Type B pancreatic cell (in vitro differentiated cells): Measurements from ENCODE around the gene LRRN1. TPM values are rescaled to one million over a fixed set of nuclear protein-coding genes. Genes with fewer than 3 reads are reported as not detected.

Experiments used
- DNase-seq: peaks from one replicate; pipeline ENCODE4 v3.0.0; 2021; ENCODE audit warnings: mixed read lengths; ENCODE audit not compliant: unreplicated experiment; ENCODE audit errors: extremely low spot score
- H3K27ac Mint-ChIP-seq: 2 replicates; pipeline ENCODE4 v1.8.0; 2021; ENCODE audit warnings: mild to moderate bottlenecking, mixed read lengths
- H3K27me3 Mint-ChIP-seq: 2 replicates; pipeline ENCODE4 v1.8.0; 2021; ENCODE audit warnings: mixed read lengths
- H3K36me3 Mint-ChIP-seq: 2 replicates; pipeline ENCODE4 v1.8.0; 2021; ENCODE audit warnings: mixed read lengths
- H3K4me1 Mint-ChIP-seq: one replicate; pipeline ENCODE4 v1.8.0; 2021; ENCODE audit warnings: mixed read lengths; ENCODE audit not compliant: unreplicated experiment
- H3K4me3 Mint-ChIP-seq: 2 replicates; pipeline ENCODE4 v1.8.0; 2021; ENCODE audit warnings: mild to moderate bottlenecking, mixed read lengths
- H3K9me3 Mint-ChIP-seq: 2 replicates; pipeline ENCODE4 v1.8.0; 2021; ENCODE audit warnings: mixed read lengths
- CTCF ChIP-seq: fragments of 200-600 bp; sonication (generic); conservative IDR thresholded peaks from 2 replicates; pipeline ENCODE4 v1.5.0; 2021; ENCODE audit warnings: antibody characterized with exemption, mild to moderate bottlenecking
- long read RNA-seq: library from polyadenylated mRNA; unstranded; transcript quantifications from one replicate; pipeline ENCODE4 v2.0.0, GENCODE V29; 2020
- total RNA-seq: library from RNA; stranded (reverse); gene quantifications from 2 replicates; pipeline ENCODE4 v1.2.1, GENCODE V29; 2021; ENCODE audit warnings: low replicate concordance

LRRN1 gene
- 30.7 and 85.2 TPM in 2 replicates for total RNA-seq
- long read RNA-seq, partial matches to known transcripts = 0 of 33 reads
- long read RNA-seq, other reads (novel, unspliced or antisense) = 33 of 33 reads

GRCh38 chr3:3799173-3800079 is at the start of gene LRRN1:
Gene LRRN1 (plus strand): TSS chr3:3799431. CDS start chr3:3844642, 45,211 bp downstream.
- H3K4me1 Mint-ChIP-seq = peaks cover 29% of the 10 kb centered on the region
- DNase-seq = peak; percentile 89
- H3K4me3 Mint-ChIP-seq = peak within 1 kb of the TSS; percentile 93
- H3K9me3 Mint-ChIP-seq = no peaks in the 10 kb centered on the region
- TF ChIP-seq CTCF = no peak
- H3K27ac Mint-ChIP-seq = peak within 1 kb of the TSS; percentile 89
- no peaks in the 10 kb centered on the region for H3K36me3 Mint-ChIP-seq
- H3K27me3 Mint-ChIP-seq = peaks cover 22% of the 10 kb centered on the region

GRCh38 chr3:3753416-3753815 is 45.8 kb upstream of the LRRN1 start:
- Mint-ChIP-seq H3K4me1 (peaks cover 4% of the 10 kb centered on the region), H3K9me3 (peaks cover 5% of the 10 kb centered on the region), H3K27ac (no peak overlapping the region), H3K27me3 (no peaks in the 10 kb centered on the region), H3K36me3 (no peaks in the 10 kb centered on the region), H3K4me3 (no peak overlapping the region)
- no peak for DNase-seq
- no peak for TF ChIP-seq CTCF

GRCh38 chr3:3765661-3766060 is 33.6 kb upstream of the LRRN1 start:
- no peak for DNase-seq
- H3K4me3 Mint-ChIP-seq = no peak overlapping the region
- no peak overlapping the region for H3K27ac Mint-ChIP-seq
- H3K9me3 Mint-ChIP-seq = no peaks in the 10 kb centered on the region
- H3K4me1 Mint-ChIP-seq = peaks cover 7% of the 10 kb centered on the region
- no peaks in the 10 kb centered on the region for H3K27me3 Mint-ChIP-seq
- no peak for TF ChIP-seq CTCF
- H3K36me3 Mint-ChIP-seq = no peaks in the 10 kb centered on the region

GRCh38 chr3:3766140-3766539 is 33.1 kb upstream of the LRRN1 start:
- Mint-ChIP-seq H3K27me3 (no peaks in the 10 kb centered on the region), H3K4me3 (no peak overlapping the region), H3K9me3 (no peaks in the 10 kb centered on the region), H3K27ac (no peak overlapping the region), H3K36me3 (no peaks in the 10 kb centered on the region), H3K4me1 (peaks cover 7% of the 10 kb centered on the region)
- TF ChIP-seq CTCF = no peak
- no peak for DNase-seq

- H3K9me3 Mint-ChIP-seq = no peaks in the 10 kb centered on the region
- TF ChIP-seq CTCF = no peak
- DNase-seq = no peak
- no peak overlapping the region for H3K4me3 Mint-ChIP-seq
- H3K27me3 Mint-ChIP-seq = no peaks in the 10 kb centered on the region
- peaks cover 4% of the 10 kb centered on the region for H3K36me3 Mint-ChIP-seq
- peaks cover 11% of the 10 kb centered on the region for H3K4me1 Mint-ChIP-seq
- no peak overlapping the region for H3K27ac Mint-ChIP-seq
Measured at GRCh38 chr3:3771094-3771493, 28.1 kb upstream of the LRRN1 start.
